Loucy (cell line): ENCODE data around the gene RRN3.
A peak's percentile ranks its signal among the peaks of the same experiment; 100 is the strongest.
"Not testable (repeated sequence)": the region's sequence is repeated elsewhere in the genome, so short reads cannot be mapped to it uniquely, and the experiment has no call there.

Experiments used
- H2AFZ ChIP-seq: fragments of 200-600 bp; sonication (generic); 2 replicates; pipeline ENCODE4 v1.6.0; 2016; ENCODE audit warnings: antibody characterized with exemption, mild to moderate bottlenecking, low read length, moderate library complexity
- H3F3A ChIP-seq: fragments of 200-600 bp; 2 replicates; pipeline ENCODE4 v1.6.0; 2016; ENCODE audit warnings: antibody characterized with exemption, low read depth, mild to moderate bottlenecking
- H3K27me3 ChIP-seq: fragments of 200-600 bp; sonication (generic); 2 replicates; pipeline ENCODE4 v1.6.1; 2014; ENCODE audit warnings: low read length, mild to moderate bottlenecking; ENCODE audit not compliant: insufficient read depth, poor library complexity, severe bottlenecking
- H3K36me3 ChIP-seq: fragments of 200-600 bp; sonication (generic); 2 replicates; pipeline ENCODE4 v1.6.1; 2016; ENCODE audit warnings: low read length; ENCODE audit not compliant: insufficient read depth
- H3K4me1 ChIP-seq: fragments of 200-600 bp; sonication (generic); 2 replicates; pipeline ENCODE4 v1.5.1; 2014; ENCODE audit warnings: low read length, mild to moderate bottlenecking; ENCODE audit not compliant: insufficient read depth, poor library complexity, severe bottlenecking
- H3K4me2 ChIP-seq: fragments of 200-600 bp; sonication (generic); 2 replicates; pipeline ENCODE4 v1.6.0; 2014; ENCODE audit warnings: antibody characterized with exemption, low read length, low read depth, mild to moderate bottlenecking; ENCODE audit not compliant: poor library complexity, severe bottlenecking
- H3K4me3 ChIP-seq: fragments of 200-600 bp; sonication (generic); 2 replicates; pipeline ENCODE4 v1.5.1; 2014; ENCODE audit warnings: low read length, mild to moderate bottlenecking, mixed read lengths; ENCODE audit not compliant: poor library complexity, severe bottlenecking
- H3K79me2 ChIP-seq: fragments of 200-600 bp; sonication (generic); 2 replicates; pipeline ENCODE4 v1.6.1; 2014; ENCODE audit warnings: low read length; ENCODE audit not compliant: insufficient read depth
- H3K9ac ChIP-seq: fragments of 200-600 bp; sonication (generic); 2 replicates; pipeline ENCODE4 v1.6.0; 2014; ENCODE audit warnings: mild to moderate bottlenecking, low read depth, low read length, moderate library complexity; ENCODE audit not compliant: poor library complexity, severe bottlenecking
- H3K9me2 ChIP-seq: fragments of 200-600 bp; sonication (generic); replicated peaks from 2 replicates; pipeline ENCODE4 v1.6.1; 2016; ENCODE audit warnings: low read depth, low read length, mixed read lengths
- H3K9me3 ChIP-seq: fragments of 200-600 bp; sonication (generic); 2 replicates; pipeline ENCODE4 v1.6.1; 2014; ENCODE audit warnings: mild to moderate bottlenecking, antibody characterized with exemption, low read length, low read depth; ENCODE audit not compliant: insufficient read depth
- H4K20me1 ChIP-seq: fragments of 200-600 bp; sonication (generic); 2 replicates; pipeline ENCODE4 v1.6.0; 2014; ENCODE audit warnings: antibody characterized with exemption, low read length, mild to moderate bottlenecking; ENCODE audit not compliant: insufficient read depth, poor library complexity, severe bottlenecking

RRN3 gene, protein sequence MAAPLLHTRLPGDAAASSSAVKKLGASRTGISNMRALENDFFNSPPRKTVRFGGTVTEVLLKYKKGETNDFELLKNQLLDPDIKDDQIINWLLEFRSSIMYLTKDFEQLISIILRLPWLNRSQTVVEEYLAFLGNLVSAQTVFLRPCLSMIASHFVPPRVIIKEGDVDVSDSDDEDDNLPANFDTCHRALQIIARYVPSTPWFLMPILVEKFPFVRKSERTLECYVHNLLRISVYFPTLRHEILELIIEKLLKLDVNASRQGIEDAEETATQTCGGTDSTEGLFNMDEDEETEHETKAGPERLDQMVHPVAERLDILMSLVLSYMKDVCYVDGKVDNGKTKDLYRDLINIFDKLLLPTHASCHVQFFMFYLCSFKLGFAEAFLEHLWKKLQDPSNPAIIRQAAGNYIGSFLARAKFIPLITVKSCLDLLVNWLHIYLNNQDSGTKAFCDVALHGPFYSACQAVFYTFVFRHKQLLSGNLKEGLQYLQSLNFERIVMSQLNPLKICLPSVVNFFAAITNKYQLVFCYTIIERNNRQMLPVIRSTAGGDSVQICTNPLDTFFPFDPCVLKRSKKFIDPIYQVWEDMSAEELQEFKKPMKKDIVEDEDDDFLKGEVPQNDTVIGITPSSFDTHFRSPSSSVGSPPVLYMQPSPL

DNA sequence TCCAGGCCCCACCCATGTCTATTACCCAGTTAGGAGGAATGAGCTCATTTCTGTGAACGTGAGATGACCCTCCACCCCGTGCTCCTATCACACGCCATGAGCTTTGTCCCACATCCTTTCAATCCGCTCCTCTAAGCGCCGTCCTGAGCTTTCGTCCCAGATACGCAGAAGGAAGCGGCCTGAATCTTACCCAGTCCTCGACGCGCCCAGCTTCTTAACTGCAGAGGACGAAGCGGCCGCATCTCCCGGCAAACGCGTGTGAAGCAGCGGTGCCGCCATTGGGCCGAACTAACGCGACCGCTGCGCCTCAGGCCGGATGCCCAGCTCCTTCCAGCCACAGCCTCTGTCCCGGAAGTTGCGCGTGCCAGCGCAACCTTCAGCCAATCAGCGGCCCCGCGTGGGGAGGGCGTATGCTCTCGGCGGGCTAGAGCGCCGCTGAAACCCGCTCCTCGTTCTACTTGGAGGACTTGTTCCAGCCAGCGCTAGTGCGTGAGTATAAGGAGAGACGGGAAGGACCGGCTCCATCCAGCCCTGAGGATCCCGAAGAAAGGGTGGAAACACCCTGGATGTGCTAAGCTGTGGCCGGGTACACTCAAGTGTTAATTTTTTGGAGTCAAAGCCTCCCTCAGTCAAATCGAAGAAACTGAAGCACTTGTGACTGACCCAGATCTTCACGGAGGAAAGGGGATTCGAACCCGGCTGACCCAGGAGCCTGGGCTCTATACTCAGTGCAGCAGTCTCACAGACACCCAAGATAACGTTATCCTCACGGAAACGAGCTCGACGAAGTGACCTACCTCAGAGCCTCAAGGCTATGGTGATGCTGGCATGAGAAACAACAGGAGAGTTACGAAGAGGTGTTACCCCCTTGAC is at the start of gene RRN3:
Gene RRN3 (minus strand): TSS at position 318 of the 873 bp plus-strand sequence. CDS start 39 bp downstream, at position 279.
- H3K79me2 ChIP-seq, result peaks cover 15% of the 10 kb centered on the region
- not testable (repeated sequence) for H3F3A ChIP-seq, H3K27me3 ChIP-seq, H3K9me2 ChIP-seq, H3K4me1 ChIP-seq, H3K36me3 ChIP-seq, H3K9me3 ChIP-seq, H4K20me1 ChIP-seq
- H3K4me2 ChIP-seq, result peak within 1 kb of the TSS; percentile 64
- H3K4me3 ChIP-seq, result peak within 1 kb of the TSS; percentile 84
- peak within 1 kb of the TSS; percentile 77 for H3K9ac ChIP-seq
- peak within 1 kb of the TSS; percentile 73 for H2AFZ ChIP-seq

GRCh38 chr16:15143601-15144091 is 49.6 kb upstream of the RRN3 start:
- not testable (repeated sequence) for H4K20me1 ChIP-seq, H3K9me2 ChIP-seq, H3K4me2 ChIP-seq, H3K9me3 ChIP-seq, H3K9ac ChIP-seq, H3K4me1 ChIP-seq, H3K27me3 ChIP-seq, H3K4me3 ChIP-seq, H3K36me3 ChIP-seq, H3F3A ChIP-seq, H2AFZ ChIP-seq, H3K79me2 ChIP-seq

DNA sequence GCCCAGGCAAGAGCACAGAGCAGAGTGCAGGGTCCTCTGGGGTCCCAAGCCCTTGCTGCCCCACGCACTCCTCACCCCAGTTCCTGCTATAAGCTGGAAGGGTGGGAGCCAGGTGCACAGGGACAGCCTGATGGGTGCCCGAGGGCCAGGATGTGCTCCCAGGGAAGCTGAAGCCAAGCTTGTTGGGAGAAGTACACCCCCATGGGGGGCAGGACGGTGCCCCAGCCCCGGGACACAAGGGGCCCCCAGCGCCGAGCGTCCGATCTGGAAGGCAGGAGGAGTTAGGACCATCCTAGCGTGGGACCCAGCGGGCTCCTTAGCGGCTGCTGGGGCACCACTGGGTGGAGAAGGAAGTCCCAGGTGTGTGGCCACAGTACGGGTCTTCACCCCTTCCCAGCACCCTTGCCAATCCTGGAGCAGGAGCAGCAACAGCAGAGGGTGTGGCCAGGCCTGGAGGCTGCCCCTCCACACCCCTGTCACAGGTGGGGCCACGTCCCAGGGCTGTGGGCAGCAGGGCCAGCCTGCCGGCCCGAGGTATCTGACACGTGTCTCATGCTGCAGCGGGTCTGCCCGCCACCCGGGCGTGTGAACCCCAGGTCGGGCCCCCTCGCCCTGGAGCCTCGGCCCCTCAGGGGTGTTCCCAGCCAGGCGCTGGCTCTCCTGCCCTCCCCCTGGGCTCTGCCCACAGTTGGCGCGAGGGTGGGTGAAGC is 49.0 kb upstream of the RRN3 start:
- H4K20me1 ChIP-seq, H3K4me1 ChIP-seq, H3K4me3 ChIP-seq, H3K9ac ChIP-seq, H3F3A ChIP-seq, H3K9me2 ChIP-seq, H3K27me3 ChIP-seq, H3K9me3 ChIP-seq, H2AFZ ChIP-seq, H3K36me3 ChIP-seq, H3K79me2 ChIP-seq, H3K4me2 ChIP-seq: not testable (repeated sequence)

DNA sequence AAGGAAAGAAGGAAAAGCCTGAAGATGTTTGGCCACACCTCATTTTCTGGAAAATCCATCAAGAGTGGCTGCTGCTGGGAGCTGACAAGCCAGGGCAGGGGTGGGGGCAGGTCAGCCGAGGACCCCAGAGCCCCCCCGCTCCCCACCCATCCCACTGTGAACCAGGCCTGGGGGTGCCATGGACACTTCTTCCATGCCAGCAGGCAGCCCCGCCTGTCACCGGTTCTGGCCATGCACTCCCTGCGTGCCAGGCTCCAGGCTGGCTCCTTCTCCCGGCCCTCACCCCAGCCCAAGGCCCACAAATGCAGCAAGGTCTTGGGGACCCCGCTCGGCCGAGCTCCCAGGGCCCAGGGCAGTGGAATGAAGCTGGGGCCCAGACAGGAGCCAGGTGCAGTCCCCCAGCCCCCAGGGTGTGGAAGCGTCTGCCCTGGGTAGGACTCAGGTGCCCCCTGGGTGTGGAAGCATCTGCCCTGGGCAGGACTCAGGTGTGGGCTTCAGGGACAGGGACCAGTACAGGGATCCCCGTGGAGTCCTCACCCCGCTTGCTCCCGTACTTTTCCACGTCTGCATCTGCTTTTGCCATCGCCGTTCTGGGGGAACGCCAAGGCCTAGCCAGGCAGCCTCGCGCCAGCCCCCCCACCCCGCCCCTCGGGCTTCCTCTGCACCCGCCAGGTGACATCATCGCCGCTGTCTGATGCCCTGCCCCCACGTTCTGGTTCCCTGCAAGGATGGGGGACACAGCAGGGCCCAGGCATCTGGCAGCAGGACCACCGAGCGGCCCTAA is 48.2 kb upstream of the RRN3 start:
- H3K9me3 ChIP-seq, H3K4me3 ChIP-seq, H3K9me2 ChIP-seq, H2AFZ ChIP-seq, H3K4me1 ChIP-seq, H3K4me2 ChIP-seq, H3K79me2 ChIP-seq, H4K20me1 ChIP-seq, H3K9ac ChIP-seq, H3K27me3 ChIP-seq, H3F3A ChIP-seq, H3K36me3 ChIP-seq: not testable (repeated sequence)
